Lung microvascular endothelial cell (primary cell): ENCODE data around the gene ARHGEF3. TPM values are rescaled to one million over a fixed set of nuclear protein-coding genes. Genes with fewer than 3 reads are reported as not detected.

Experiments
- DNase-seq, 2 donors: peaks; one replicate each; pipeline versions ENCODE4 v3.0.0 to v3.0.0-alpha.2; 2010; ENCODE audit warnings: low read depth in 2 of 2
- total RNA-seq: library from RNA; depleted of rRNA; stranded (reverse); fragments of >200 nt; gene quantifications from 2 replicates; pipeline ENCODE4 v1.2.1, GENCODE V29; 2014

The ARHGEF3 gene
- total RNA-seq, 1 donor from 2014 or later: 5.2 TPM

- peak; percentile 84 to 88 for DNase-seq
These were observed 118.5 kb downstream of the ARHGEF3 start, which contains the start of gene TASOR for GRCh38 chr3:56683122-56683817. TSS of gene TASOR (minus strand) at chr3:56683265. CDS start at chr3:56683006, 259 bp downstream.

GRCh38 chr3:56682462-56683121 lies 119.2 kb downstream of the ARHGEF3 start:
- DNase-seq: peak; percentile 79 to 82

GRCh38 chr3:56681984-56682461 lies 119.7 kb downstream of the ARHGEF3 start:
- DNase-seq: no peak

GRCh38 chr3:56680054-56680580 lies 121.6 kb downstream of the ARHGEF3 start:
- DNase-seq: no peak

Other genes with a start within 250 kb of the ARHGEF3 start
- 6.3 and 14.3 TPM in 2 replicates for gene CCDC66, start 244.8 kb downstream of the ARHGEF3 start, total RNA-seq
- gene TASOR, start 118.7 kb downstream of the ARHGEF3 start, total RNA-seq: 48.8 and 69.8 TPM in 2 replicates